SKM-1 treated with dmso at 0.1 percent for 144 hours (cell line): ENCODE measurements around the gene GALM.

Experiments
- DNase-seq: peaks from one replicate; lab custom pipeline; 2025; ENCODE audit not compliant: unreplicated experiment; lab: John Stamatoyannopoulos, UW

GALM gene

GRCh38 chr2:38737000-38737698 is 71.2 kb downstream of the GALM start:
- peak; percentile 74 for DNase-seq

- no peak for DNase-seq
Observed at GRCh38 chr2:38737925-38738324, 72.0 kb downstream of the GALM start.

- DNase-seq: no peak
Observed at GRCh38 chr2:38739524-38739923, 73.6 kb downstream of the GALM start.

GRCh38 chr2:38740851-38741731 is 75.2 kb downstream of the GALM start:
- peak; percentile 72 for DNase-seq

- DNase-seq: no peak
Observed at GRCh38 chr2:38742797-38743559, 77.1 kb downstream of the GALM start.

GRCh38 chr2:38743672-38744398 is 77.9 kb downstream of the GALM start:
- no peak for DNase-seq

- DNase-seq: no peak
Observed at GRCh38 chr2:38744399-38744780, 78.5 kb downstream of the GALM start.

- no peak for DNase-seq
Observed at GRCh38 chr2:38745267-38745666, 79.4 kb downstream of the GALM start.

- no peak for DNase-seq
Observed at GRCh38 chr2:38747007-38747424, 81.1 kb downstream of the GALM start.

- no peak for DNase-seq
Observed at GRCh38 chr2:38747819-38748218, 81.9 kb downstream of the GALM start.

- DNase-seq: no peak
Observed at GRCh38 chr2:38748391-38748790, 82.5 kb downstream of the GALM start.

GRCh38 chr2:38748943-38749804 is 83.3 kb downstream of the GALM start:
- no peak for DNase-seq

GRCh38 chr2:38750011-38750890 is 84.3 kb downstream of the GALM start:
- no peak for DNase-seq

- DNase-seq: peak; percentile 98
Observed at GRCh38 chr2:38750891-38751595, 85.1 kb downstream of the GALM start, which contains the start of gene SRSF7. Gene SRSF7 (minus strand): TSS chr2:38751361. CDS start chr2:38751256, 105 bp downstream.

- DNase-seq: no peak
Observed at GRCh38 chr2:38751596-38752410, 85.9 kb downstream of the GALM start.

GRCh38 chr2:38754049-38754448 is 88.1 kb downstream of the GALM start:
- DNase-seq: no peak

GRCh38 chr2:38754506-38754905 is 88.6 kb downstream of the GALM start:
- DNase-seq: no peak
